IMR-90 (cell line): ENCODE measurements around the gene MANSC4.

Experiments
- CTCF ChIP-seq: conservative IDR thresholded peaks from 2 replicates; pipeline ENCODE4 v1.5.1; 2012; ENCODE audit warnings: mild to moderate bottlenecking, low read depth, low read length, improper control_type of control experiment
- MAFK ChIP-seq: IDR thresholded peaks from 2 replicates; pipeline ENCODE4 v1.6.1; 2012; ENCODE audit warnings: low read depth, low read length, improper control_type of control experiment
- MXI1 ChIP-seq: IDR thresholded peaks from 2 replicates; pipeline ENCODE4 v1.6.1; 2012; ENCODE audit warnings: low read depth, mild to moderate bottlenecking, low read length, moderate library complexity, borderline replicate concordance
- POLR2A ChIP-seq: IDR thresholded peaks from 2 replicates; pipeline ENCODE4 v1.6.1; 2012; ENCODE audit warnings: mild to moderate bottlenecking, low read depth, low read length
- RAD21 ChIP-seq: IDR thresholded peaks from 2 replicates; pipeline ENCODE4 v1.6.1; 2012; ENCODE audit warnings: low read length, improper control_type of control experiment
- RCOR1 ChIP-seq: IDR thresholded peaks from 2 replicates; pipeline ENCODE4 v1.6.1; 2012; ENCODE audit warnings: mild to moderate bottlenecking, low read length, improper control_type of control experiment; ENCODE audit not compliant: insufficient replicate concordance
- RFX5 ChIP-seq: IDR thresholded peaks from 2 replicates; pipeline ENCODE4 v1.8.0; 2012; ENCODE audit warnings: low read depth, mild to moderate bottlenecking, low read length, moderate library complexity
- USF2 ChIP-seq: fragments of 150-350 bp; IDR thresholded peaks from 2 replicates; pipeline ENCODE4 v1.6.1; 2017; ENCODE audit warnings: mild to moderate bottlenecking, antibody characterized with exemption, low read length, low read depth

GRCh38 chr12:27806259-27806658, 26.2 kb upstream of the MANSC4 start:
- no peak for TF ChIP-seq CTCF
- no peak for TF ChIP-seq POLR2A
- no peak for TF ChIP-seq USF2
- no peak for TF ChIP-seq RCOR1
- TF ChIP-seq RFX5 = no peak
- TF ChIP-seq RAD21 = no peak
- TF ChIP-seq MAFK = no peak
- no peak for TF ChIP-seq MXI1
